ENCODE results near the gene TMEM151A.
"Not testable (repeated sequence)": the region's sequence is repeated elsewhere in the genome, so short reads cannot be mapped to it uniquely, and the experiment has no call there.

Gene TMEM151A

GRCh38 chr11:66310803-66311440, 19.2 kb downstream of the TMEM151A start:
- FAIRE-seq, result not testable (repeated sequence)

- no peak for FAIRE-seq
Observed at GRCh38 chr11:66311470-66311964, 19.8 kb downstream of the TMEM151A start.

DNA sequence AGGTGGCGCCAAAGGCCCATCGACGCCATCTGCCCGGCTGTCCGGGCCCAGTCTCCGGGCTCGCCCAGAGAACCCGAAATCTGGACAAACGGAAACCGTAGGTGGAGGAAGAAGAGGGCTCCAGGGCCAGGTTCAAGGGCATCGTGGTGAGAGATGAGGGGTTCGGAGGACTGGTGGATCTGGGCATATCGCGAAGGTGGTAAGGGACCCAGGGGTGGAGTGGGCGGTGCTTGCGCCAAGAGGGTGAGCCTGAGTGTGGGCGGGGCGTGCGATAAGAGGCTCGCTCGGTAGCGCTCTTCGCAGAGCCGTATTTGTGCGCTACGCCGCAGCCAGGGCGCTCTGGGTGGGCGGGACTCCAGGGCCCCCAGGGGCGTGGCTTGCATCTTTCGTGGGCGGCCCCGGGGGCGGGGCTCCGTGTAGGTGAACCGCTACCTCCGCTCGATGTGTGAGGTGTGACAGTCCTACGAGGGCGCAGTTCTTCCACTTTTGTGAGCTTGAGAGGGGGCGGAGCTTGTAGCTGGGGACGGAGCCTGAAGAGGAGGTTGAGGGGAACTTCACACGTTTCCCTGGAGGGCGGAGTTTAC, 20.4 kb downstream of the TMEM151A start:
- FAIRE-seq, result peak; percentile 96

- no peak for FAIRE-seq
Observed at GRCh38 chr11:66312549-66313320, 21.0 kb downstream of the TMEM151A start.

DNA sequence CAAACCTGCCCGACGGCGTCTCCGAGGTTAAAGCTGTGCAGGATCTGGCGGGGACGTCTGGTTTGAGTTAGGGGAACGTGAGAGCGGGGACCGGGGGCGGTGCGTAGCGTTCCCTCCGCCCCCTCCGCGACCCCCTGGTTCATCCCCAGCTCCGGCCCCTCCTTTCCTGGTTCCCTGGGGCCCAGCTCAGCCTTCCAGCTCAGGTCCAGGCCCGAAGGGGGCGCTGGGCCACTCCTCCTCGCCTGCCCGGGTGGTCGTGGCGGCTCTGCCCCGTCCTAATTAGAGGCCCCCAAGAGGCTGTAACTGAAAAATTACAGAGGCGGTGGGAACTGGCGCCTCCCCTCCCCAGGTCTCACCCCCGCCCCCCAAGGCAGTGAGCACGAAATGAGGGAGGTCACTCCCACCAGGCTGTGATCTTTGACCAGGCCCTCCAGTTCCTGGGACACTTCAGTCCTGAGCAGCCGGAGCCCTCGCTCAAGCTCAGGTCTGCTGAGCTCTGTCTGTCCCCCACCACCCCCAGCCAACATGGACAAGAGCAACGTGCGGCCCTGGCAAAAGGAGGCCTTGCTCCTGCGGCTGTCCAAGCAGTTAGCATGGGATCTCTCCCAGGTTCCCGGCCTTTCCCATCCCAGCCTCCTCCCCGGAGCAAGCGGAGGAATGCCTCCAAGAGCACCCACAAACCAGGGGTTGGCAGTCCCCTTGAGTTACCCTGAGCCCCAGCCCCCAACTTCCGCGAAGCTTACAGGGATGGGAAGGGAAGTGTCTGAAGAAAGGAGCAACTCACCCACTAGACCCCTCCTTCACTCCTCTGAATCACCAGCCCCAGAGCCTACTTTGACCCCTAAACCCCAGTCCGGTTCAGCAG, 21.9 kb downstream of the TMEM151A start:
- FAIRE-seq, result no peak

- FAIRE-seq, result no peak
Observed at GRCh38 chr11:66314186-66314501, 22.4 kb downstream of the TMEM151A start.

GRCh38 chr11:66314561-66315497, 23.1 kb downstream of the TMEM151A start:
- no peak for FAIRE-seq

GRCh38 chr11:66315498-66315885, 23.8 kb downstream of the TMEM151A start:
- FAIRE-seq, result no peak

DNA sequence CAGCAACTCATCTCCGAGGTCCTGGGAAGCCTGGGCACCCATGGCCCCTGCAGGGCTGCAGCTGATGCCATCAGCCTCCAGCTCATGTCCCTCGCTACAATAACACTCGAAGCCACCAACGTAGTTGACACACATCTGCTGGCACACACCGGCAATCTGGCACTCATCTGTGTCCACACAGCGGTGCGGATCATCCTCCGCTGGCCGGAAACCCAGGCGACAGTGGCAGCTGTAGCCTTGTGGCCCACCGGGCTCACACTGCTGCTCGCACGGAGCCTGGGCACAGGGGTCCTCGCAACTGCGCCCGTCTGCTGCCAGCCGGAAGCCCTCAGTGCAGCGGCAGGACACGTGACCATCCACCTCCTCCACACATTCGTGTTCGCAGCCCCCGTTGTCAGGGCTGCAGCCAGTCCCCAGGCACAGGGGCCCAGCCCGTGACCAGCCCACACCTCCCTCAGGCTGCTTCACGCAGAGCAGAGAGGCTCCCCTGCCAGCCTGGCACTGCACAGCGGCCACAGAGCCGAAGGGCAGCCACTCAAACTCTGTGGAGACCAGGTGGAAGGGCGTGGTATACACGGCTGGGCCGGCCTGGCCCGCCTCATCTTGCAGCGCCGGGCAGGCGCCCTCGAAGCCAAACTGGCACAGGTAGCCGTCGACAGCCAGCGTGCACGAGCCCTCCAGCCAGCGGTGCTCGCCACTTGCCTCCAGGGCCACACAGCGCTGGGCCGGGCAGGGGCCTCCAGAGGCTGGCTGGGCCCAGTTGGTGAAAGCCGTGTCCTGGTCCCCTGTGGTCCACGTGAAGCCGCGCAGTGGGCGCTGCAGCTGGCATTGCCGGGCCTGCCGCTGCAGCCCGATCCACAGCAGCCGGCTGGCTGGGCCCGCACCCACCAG, 24.5 kb downstream of the TMEM151A start:
- FAIRE-seq, result no peak

DNA sequence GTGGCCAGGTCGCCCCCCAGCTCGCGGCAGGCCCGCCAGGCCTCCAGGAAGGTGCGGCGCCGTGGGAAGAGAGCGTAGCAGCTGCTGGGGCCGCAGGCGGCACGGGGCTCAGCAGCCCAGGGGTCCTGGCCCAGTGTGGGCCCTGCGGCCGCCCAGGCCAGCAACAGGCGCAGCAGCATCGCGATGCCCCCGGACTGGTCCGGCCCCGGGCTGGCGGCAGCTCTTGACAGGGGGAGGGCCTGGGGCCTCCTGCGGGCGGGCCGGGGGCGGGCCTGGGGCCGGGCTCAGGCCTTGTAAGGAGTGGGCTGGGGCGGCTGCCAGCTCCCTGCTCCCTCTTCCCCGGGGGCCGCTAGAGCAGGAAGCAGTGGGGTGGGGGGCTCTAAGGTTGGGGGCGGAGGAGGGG, 25.2 kb downstream of the TMEM151A start, which contains the start of gene CD248:
TSS of gene CD248 (minus strand) at position 196 of the 403 bp plus-strand sequence. CDS start at position 179, 17 bp downstream.
- no peak for FAIRE-seq

- FAIRE-seq, result no peak
Observed at GRCh38 chr11:66317322-66317722, 25.6 kb downstream of the TMEM151A start.

GRCh38 chr11:66317723-66318599, 26.3 kb downstream of the TMEM151A start:
- FAIRE-seq, result no peak

- FAIRE-seq, result no peak
Observed at GRCh38 chr11:66318600-66318970, 26.9 kb downstream of the TMEM151A start.

DNA sequence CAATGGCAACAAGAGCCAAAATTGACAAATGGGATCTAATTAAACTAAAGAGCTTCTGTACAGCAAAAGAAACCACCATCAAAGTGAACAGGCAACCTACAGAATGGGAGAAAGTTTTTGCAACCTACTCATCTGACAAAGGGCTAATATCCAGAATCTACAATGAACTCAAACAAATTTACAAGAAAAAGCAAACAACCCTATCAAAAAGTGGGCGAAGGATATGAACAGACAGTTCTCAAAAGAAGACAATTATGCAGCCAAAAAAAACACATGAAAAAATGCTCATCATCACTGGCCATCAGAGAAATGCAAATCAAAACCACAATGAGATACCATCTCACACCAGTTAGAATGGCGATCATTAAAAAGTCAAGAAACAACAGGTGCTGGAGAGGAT, 28.6 kb downstream of the TMEM151A start:
- FAIRE-seq, result not testable (repeated sequence)

DNA sequence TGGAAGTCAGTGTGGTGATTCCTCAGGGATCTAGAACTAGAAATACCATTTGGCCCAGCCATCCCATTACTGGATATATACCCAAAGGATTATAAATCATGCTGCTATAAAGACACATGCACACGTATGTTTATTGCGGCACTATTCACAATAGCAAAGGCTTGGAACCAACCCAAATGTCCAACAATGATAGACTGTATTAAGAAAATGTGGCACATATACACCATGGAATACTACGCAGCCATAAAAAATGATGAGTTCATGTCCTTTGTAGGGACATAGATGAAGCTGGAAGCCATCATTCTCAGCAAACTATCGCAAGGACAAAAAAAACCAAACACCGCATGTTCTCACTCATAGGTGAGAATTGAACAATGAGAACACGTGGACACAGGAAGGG, 29.1 kb downstream of the TMEM151A start:
- FAIRE-seq, result not testable (repeated sequence)

- no peak for FAIRE-seq
Observed at GRCh38 chr11:66321606-66322005, 29.9 kb downstream of the TMEM151A start.

DNA sequence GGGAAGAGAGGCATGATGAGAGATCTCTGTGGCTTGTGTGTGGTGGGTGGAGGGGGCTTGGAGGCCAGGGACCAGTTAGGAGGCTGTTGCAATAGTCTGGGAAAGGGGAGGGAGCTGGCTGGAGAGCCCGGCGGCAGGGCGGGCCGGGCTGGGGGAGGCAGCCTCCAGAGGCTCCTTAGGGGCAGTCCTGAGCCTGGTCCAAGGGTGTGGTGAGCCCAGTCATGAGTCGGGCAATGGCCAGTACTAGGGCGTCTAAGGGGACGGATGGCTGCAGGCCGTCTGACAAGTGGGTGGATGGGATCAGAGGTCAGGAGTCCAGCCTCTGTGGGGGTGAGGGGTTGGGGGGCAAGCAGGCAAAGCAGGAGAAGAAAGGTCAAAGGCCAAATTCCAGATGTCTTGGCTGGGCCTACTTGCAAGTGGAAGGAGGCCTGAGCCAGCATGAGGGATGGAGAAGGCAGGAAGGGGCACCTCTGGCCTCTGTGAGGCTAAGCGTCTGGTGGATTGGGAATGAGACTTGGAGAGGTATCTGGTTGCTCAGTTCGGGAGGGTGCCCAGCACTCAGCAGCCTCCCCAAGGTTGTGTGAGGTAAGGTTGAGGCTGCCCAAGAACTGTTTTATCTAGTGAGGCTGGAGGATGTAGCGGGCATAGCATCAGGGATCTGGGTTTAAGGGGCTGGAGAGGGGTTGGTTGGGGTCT, 31.2 kb downstream of the TMEM151A start:
- FAIRE-seq, result no peak

- no peak for FAIRE-seq
Observed at GRCh38 chr11:66323684-66324083, 32.0 kb downstream of the TMEM151A start.

DNA sequence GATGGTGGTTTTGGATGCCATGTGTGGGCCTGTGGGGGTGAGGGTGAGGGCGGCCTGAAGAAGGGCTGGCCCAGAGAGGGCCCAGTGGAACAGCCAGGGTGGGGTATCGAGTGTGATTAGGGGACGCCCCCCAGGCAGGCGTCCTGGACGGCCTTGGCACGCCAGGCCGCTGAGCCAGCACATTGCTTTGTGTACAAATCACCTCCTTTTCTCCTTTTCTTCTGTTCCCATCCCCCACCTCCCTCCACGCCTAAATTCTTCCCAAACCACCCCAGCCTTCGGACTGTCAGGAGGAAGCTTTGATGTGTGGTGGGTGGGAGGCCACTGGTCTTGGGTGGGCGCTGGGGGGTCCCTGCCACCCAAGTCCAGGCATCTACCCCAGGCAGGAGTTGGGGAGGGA, 33.0 kb downstream of the TMEM151A start:
- no peak for FAIRE-seq

All from G401.6 (cell line).